ENCODE data around the gene SCUBE2. TPM values are rescaled to one million over a fixed set of nuclear protein-coding genes. Genes with fewer than 3 reads are reported as not detected.

SCUBE2 gene
- total RNA-seq, 1 donor from 2014 or later, result 36.3 TPM

- Histone ChIP-seq H3K27ac (no peak overlapping the region), H3K4me3 (no peak overlapping the region), H3K36me3 (no peaks in the 10 kb centered on the region), H3K27me3 (no peaks in the 10 kb centered on the region), H3K9me3 (no peaks in the 10 kb centered on the region), H3K4me1 (no peaks in the 10 kb centered on the region)
- TF ChIP-seq POLR2A (IDR thresholded peaks at IDR 0.05) (no peak), POLR2AphosphoS5 (IDR thresholded peaks at IDR 0.05; ENCODE audit: insufficient read depth in 1 of 2, low read depth in 1 of 2) (no peak), CTCF (IDR thresholded peaks at IDR 0.05) (no peak)
- intact Hi-C loops (cut with DNase I), result no loop called here
- DNase-seq (ENCODE audit: extremely low spot score in 2 of 2), result no peak
Observed at GRCh38 chr11:9057888-9058287, 33.5 kb downstream of the SCUBE2 start.

- DNase-seq (ENCODE audit: extremely low spot score in 2 of 2), result no peak
- Histone ChIP-seq H3K9me3 (no peaks in the 10 kb centered on the region), H3K4me3 (no peak overlapping the region), H3K4me1 (no peaks in the 10 kb centered on the region), H3K36me3 (no peaks in the 10 kb centered on the region), H3K27me3 (no peaks in the 10 kb centered on the region), H3K27ac (no peak overlapping the region)
- intact Hi-C loops (cut with DNase I), result no loop called here
- TF ChIP-seq POLR2A (IDR thresholded peaks at IDR 0.05) (no peak), CTCF (IDR thresholded peaks at IDR 0.05) (no peak), POLR2AphosphoS5 (IDR thresholded peaks at IDR 0.05; ENCODE audit: insufficient read depth in 1 of 2, low read depth in 1 of 2) (no peak)
Observed at GRCh38 chr11:9057007-9057406, 34.4 kb downstream of the SCUBE2 start.

- Histone ChIP-seq H3K36me3 (no peaks in the 10 kb centered on the region), H3K27me3 (no peaks in the 10 kb centered on the region), H3K4me3 (no peak overlapping the region), H3K9me3 (no peaks in the 10 kb centered on the region), H3K27ac (no peak overlapping the region), H3K4me1 (no peaks in the 10 kb centered on the region)
- intact Hi-C loops (cut with DNase I), result no loop called here
- peak in 1 of 2 donors; percentile 55 for DNase-seq (ENCODE audit: extremely low spot score in 2 of 2)
- no peak for TF ChIP-seq POLR2A (IDR thresholded peaks at IDR 0.05)
- TF ChIP-seq CTCF (IDR thresholded peaks at IDR 0.05), result no peak
Observed at GRCh38 chr11:9056467-9056866, 34.9 kb downstream of the SCUBE2 start.

- no peaks in the 10 kb centered on the region for H3K27me3 ChIP-seq
- H3K4me1 ChIP-seq, result no peaks in the 10 kb centered on the region
- no peak overlapping the region for H3K27ac ChIP-seq
- H3K4me3 ChIP-seq, result no peak overlapping the region
- peak in 1 of 2 donors; percentile 81 for DNase-seq (ENCODE audit: extremely low spot score in 2 of 2)
- H3K9me3 ChIP-seq, result no peaks in the 10 kb centered on the region
- no peak for TF ChIP-seq CTCF (IDR thresholded peaks at IDR 0.05)
- TF ChIP-seq POLR2AphosphoS5 (IDR thresholded peaks at IDR 0.05; ENCODE audit: insufficient read depth in 1 of 2, low read depth in 1 of 2), result no peak
- H3K36me3 ChIP-seq, result no peaks in the 10 kb centered on the region
- intact Hi-C loops (cut with DNase I), result no loop called here
Observed at GRCh38 chr11:9053316-9054035, 37.9 kb downstream of the SCUBE2 start.

GRCh38 chr11:9052316-9052715 is 39.1 kb downstream of the SCUBE2 start:
- peak in 1 of 2 donors; percentile 52 for DNase-seq (ENCODE audit: extremely low spot score in 2 of 2)

More at GRCh38 chr11:9052316-9052715, 39.1 kb downstream of the SCUBE2 start:
- no peaks in the 10 kb centered on the region for H3K27me3 ChIP-seq
- H3K4me1 ChIP-seq, result peaks cover 7% of the 10 kb centered on the region
- H3K36me3 ChIP-seq, result no peaks in the 10 kb centered on the region
- TF ChIP-seq CTCF (IDR thresholded peaks at IDR 0.05) (no peak), POLR2AphosphoS5 (IDR thresholded peaks at IDR 0.05; ENCODE audit: insufficient read depth in 1 of 2, low read depth in 1 of 2) (no peak), POLR2A (IDR thresholded peaks at IDR 0.05) (no peak)
- no peaks in the 10 kb centered on the region for H3K9me3 ChIP-seq
- no peak overlapping the region for H3K27ac ChIP-seq
- intact Hi-C loops (cut with DNase I), result no loop called here
- H3K4me3 ChIP-seq, result no peak overlapping the region

Data from vagina (tissue), 2 donors.